Ishikawa (cell line): ENCODE measurements around the gene CREB3L2.

Source experiments
- CEBPB ChIP-seq: IDR thresholded peaks from 2 replicates; pipeline ENCODE4 v1.6.1; 2012
- CREB1 ChIP-seq: IDR thresholded peaks from 2 replicates; pipeline ENCODE4 v1.6.1; 2012; ENCODE audit warnings: low read depth
- EGR1 ChIP-seq: IDR thresholded peaks from 2 replicates; pipeline ENCODE4 v1.6.1; 2012
- EP300 ChIP-seq: IDR thresholded peaks from 2 replicates; pipeline ENCODE4 v1.6.1; 2012; ENCODE audit warnings: borderline replicate concordance
- FOXM1 ChIP-seq: IDR thresholded peaks from 2 replicates; pipeline ENCODE4 v1.6.1; 2012; ENCODE audit warnings: low read depth, borderline replicate concordance
- MAX ChIP-seq: IDR thresholded peaks from 2 replicates; pipeline ENCODE4 v1.6.1; 2012
- NFIC ChIP-seq: IDR thresholded peaks from 2 replicates; pipeline ENCODE4 v1.6.1; 2012
- RAD21 ChIP-seq: IDR thresholded peaks from 2 replicates; pipeline ENCODE4 v1.6.1; 2012; ENCODE audit warnings: low read depth
- REST ChIP-seq: IDR thresholded peaks from 2 replicates; pipeline ENCODE4 v1.6.1; 2012; ENCODE audit warnings: low read depth, mild to moderate bottlenecking
- TAF1 ChIP-seq: IDR thresholded peaks from 2 replicates; pipeline ENCODE4 v1.6.1; 2012; ENCODE audit warnings: low read depth, mild to moderate bottlenecking
- TCF12 ChIP-seq: IDR thresholded peaks from 2 replicates; pipeline ENCODE4 v1.6.1; 2012; ENCODE audit warnings: low read depth
- TEAD4 ChIP-seq: IDR thresholded peaks from 2 replicates; pipeline ENCODE4 v1.6.1; 2012
- USF1 ChIP-seq: IDR thresholded peaks from 2 replicates; pipeline ENCODE4 v1.6.1; 2012
- YY1 ChIP-seq: IDR thresholded peaks from 2 replicates; pipeline ENCODE4 v1.6.1; 2012; ENCODE audit warnings: low read depth
- ZBTB7A ChIP-seq: IDR thresholded peaks from 2 replicates; pipeline ENCODE4 v1.6.1; 2012; ENCODE audit warnings: low read depth

The CREB3L2 gene

GRCh38 chr7:137948083-137948844 is 53.6 kb downstream of the CREB3L2 start:
- TF ChIP-seq FOXM1 (no peak), CEBPB (no peak), MAX (no peak), RAD21 (no peak), ZBTB7A (no peak), CREB1 (no peak), REST (no peak), TAF1 (no peak), TCF12 (no peak), YY1 (no peak), USF1 (no peak)

- TF ChIP-seq CEBPB (no peak), USF1 (no peak), REST (no peak), NFIC (no peak), RAD21 (no peak), YY1 (no peak), FOXM1 (no peak), ZBTB7A (no peak)
Observed at GRCh38 chr7:137947046-137947445, 54.8 kb downstream of the CREB3L2 start.

- TF ChIP-seq CREB1 (no peak), USF1 (no peak)
Observed at GRCh38 chr7:137946011-137946410, 55.9 kb downstream of the CREB3L2 start.

GRCh38 chr7:137944168-137944567 is 57.7 kb downstream of the CREB3L2 start:
- TF ChIP-seq REST (no peak), YY1 (no peak), MAX (no peak)

- TF ChIP-seq TEAD4 = no peak
- no peak for TF ChIP-seq ZBTB7A
- no peak for TF ChIP-seq USF1
- TF ChIP-seq EGR1 = no peak
- no peak for TF ChIP-seq REST
- TF ChIP-seq YY1 = no peak
- no peak for TF ChIP-seq TCF12
- no peak for TF ChIP-seq FOXM1
- no peak for TF ChIP-seq CREB1
- no peak for TF ChIP-seq RAD21
- no peak for TF ChIP-seq MAX
- TF ChIP-seq NFIC = no peak
- TF ChIP-seq EP300 = no peak
- no peak for TF ChIP-seq TAF1
- no peak for TF ChIP-seq CEBPB
Observed at GRCh38 chr7:137943132-137943551, 58.7 kb downstream of the CREB3L2 start.
